ENCODE measurements around the gene CDC42BPB. TPM values are rescaled to one million over a fixed set of nuclear protein-coding genes. Genes with fewer than 3 reads are reported as not detected.

The CDC42BPB gene
- total and polyA plus RNA-seq, 12 donors = 41.1 to 108 (median 77.4) TPM

DNA sequence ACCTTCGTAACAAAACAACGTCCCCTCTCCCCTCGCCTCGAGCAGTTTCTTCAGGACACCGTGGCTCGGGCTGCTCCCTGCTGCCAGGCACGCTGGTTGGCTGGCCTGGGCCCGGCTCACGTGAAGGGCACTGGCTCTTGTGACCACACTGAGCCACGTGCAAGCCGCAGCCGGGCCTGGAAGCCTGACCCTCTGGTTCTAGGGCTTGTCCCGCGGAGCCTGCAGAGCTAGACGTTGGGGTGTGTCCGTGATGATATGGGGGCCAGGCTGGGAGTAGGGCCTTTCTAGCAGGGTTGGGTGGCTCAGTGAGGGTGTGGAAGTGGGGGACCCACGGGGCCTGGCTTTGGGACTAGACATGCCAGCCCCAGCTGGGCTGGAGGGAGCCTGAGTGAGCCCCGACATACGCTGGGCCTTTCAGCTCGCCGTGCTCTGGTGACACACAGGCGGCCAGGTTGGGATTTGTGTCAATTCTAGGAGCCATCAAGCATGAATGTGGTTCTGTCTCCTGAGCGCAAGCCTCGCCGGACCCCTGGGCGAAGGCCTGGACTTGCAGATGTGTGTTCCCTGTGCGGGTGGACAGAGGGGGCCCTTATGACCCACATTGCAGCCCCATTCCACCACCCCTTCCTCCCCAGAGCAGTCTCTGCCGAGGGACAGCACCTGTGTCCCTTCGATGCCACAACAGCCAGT, 148.4 kb downstream of the CDC42BPB start:
- intact Hi-C loops (cut with DNase I) = no loop called here
- H3K9me3 ChIP-seq (replicated peaks in 1 of 3) = no peaks in the 10 kb centered on the region
- no peak for DNase-seq
- no peak for TF ChIP-seq POLR2A (IDR thresholded peaks at IDR 0.05)
- H3K36me3 ChIP-seq (replicated peaks in 1 of 2) = no peaks in the 10 kb centered on the region
- no peaks in the 10 kb centered on the region for H3K27me3 ChIP-seq
- H3K4me3 ChIP-seq = no peak overlapping the region
- H3K4me1 ChIP-seq (replicated peaks in 1 of 2) = no peaks in the 10 kb centered on the region
- 93 to 98% (median 95%) methylated on average over 10 to 29 of the region's 29 CpGs for WGBS, 4 donors
- H3K27ac ChIP-seq = no peak overlapping the region

DNA sequence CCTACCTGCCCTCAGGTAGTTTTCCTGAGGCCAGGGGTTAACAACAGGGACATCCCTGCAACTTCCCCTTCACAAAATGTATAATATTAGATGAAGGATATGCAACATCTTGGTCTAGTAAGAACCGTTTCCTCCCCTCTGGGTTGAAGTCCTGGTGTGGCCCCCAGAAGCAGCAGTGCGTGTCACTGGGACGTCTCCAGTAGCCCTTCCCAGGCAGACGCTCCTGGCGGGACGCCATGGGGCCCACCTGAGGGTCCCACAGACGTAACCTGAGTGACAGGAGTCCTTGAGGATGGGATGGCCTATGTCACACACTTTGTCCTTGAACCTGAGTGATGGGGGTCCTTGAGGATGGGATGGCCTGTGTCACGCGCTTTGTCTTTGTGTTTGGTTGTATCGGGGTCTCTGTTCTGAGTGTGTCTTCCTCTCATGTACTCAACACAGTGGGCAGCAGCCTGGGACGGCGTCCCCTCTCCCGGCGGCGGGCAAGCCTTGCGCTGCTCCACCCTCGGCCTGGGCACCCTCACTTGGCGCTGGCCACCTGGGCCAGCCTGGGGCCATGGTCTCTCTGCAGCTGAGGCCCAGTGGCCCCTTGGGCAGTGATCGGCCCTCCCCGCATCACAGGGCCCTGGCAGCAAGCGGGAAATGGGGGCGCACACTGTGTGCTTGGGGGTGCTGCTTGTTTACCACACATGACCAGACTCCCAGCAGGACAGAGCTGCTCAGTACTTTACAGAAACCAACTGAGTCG, 149.2 kb downstream of the CDC42BPB start:
- intact Hi-C loops (cut with DNase I) = no loop called here
- no peak for DNase-seq
- Histone ChIP-seq H3K27me3 (no peaks in the 10 kb centered on the region), H3K9me3 (replicated peaks in 1 of 3) (no peaks in the 10 kb centered on the region), H3K36me3 (replicated peaks in 1 of 2) (peaks cover 0 to 6% of the 10 kb centered on the region in 2 donors), H3K4me1 (replicated peaks in 1 of 2) (no peaks in the 10 kb centered on the region), H3K27ac (no peak overlapping the region), H3K4me3 (no peak overlapping the region)
- TF ChIP-seq, protein P1, sequence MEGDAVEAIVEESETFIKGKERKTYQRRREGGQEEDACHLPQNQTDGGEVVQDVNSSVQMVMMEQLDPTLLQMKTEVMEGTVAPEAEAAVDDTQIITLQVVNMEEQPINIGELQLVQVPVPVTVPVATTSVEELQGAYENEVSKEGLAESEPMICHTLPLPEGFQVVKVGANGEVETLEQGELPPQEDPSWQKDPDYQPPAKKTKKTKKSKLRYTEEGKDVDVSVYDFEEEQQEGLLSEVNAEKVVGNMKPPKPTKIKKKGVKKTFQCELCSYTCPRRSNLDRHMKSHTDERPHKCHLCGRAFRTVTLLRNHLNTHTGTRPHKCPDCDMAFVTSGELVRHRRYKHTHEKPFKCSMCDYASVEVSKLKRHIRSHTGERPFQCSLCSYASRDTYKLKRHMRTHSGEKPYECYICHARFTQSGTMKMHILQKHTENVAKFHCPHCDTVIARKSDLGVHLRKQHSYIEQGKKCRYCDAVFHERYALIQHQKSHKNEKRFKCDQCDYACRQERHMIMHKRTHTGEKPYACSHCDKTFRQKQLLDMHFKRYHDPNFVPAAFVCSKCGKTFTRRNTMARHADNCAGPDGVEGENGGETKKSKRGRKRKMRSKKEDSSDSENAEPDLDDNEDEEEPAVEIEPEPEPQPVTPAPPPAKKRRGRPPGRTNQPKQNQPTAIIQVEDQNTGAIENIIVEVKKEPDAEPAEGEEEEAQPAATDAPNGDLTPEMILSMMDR (IDR thresholded peaks at IDR 0.05) = no peak
- TF ChIP-seq POLR2A (IDR thresholded peaks at IDR 0.05) = no peak
- 81 to 94% (median 91%) methylated on average over 6 to 23 of the region's 23 CpGs for WGBS, 4 donors

DNA sequence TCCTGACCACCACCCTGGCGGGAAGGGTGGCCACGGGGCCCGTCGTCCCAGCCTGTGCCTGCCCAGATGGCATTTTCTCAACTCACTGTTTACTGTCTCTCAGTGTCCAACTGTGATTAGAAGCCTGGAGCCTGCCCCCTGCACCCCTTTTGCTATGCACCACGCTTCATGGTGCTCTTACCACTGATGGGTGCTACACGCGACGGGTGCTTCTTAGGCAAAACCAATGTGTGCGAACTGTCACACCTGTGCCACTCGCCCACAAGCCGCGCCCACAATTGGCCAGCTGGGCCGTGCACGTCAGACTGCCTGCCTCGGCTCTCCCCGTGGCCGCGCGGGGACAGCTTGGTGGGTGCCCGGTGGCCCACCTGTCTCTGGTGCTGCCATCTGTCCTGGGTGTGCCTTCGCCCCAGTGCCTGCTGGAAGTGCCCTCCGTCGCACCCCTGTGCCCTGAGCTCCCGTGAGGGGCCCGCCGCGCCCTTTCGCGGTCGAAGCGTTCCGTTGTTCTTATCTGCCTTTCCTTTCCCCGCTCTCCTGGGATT, 150.0 kb downstream of the CDC42BPB start:
- H3K36me3 ChIP-seq (replicated peaks in 1 of 2) = peaks cover 0 to 6% of the 10 kb centered on the region in 2 donors
- H3K4me3 ChIP-seq = no peak overlapping the region
- H3K27ac ChIP-seq = no peak overlapping the region
- DNase-seq = no peak
- intact Hi-C loops (cut with DNase I) = no loop called here
- no peaks in the 10 kb centered on the region for H3K4me1 ChIP-seq (replicated peaks in 1 of 2)
- no peaks in the 10 kb centered on the region for H3K27me3 ChIP-seq
- no peaks in the 10 kb centered on the region for H3K9me3 ChIP-seq (replicated peaks in 1 of 3)
- 94 to 98% (median 97%) methylated on average over 25 to 33 of the region's 33 CpGs for WGBS, 4 donors
- TF ChIP-seq POLR2A (IDR thresholded peaks at IDR 0.05) = no peak
- TF ChIP-seq, protein P1 (IDR thresholded peaks at IDR 0.05) = no peak

DNA sequence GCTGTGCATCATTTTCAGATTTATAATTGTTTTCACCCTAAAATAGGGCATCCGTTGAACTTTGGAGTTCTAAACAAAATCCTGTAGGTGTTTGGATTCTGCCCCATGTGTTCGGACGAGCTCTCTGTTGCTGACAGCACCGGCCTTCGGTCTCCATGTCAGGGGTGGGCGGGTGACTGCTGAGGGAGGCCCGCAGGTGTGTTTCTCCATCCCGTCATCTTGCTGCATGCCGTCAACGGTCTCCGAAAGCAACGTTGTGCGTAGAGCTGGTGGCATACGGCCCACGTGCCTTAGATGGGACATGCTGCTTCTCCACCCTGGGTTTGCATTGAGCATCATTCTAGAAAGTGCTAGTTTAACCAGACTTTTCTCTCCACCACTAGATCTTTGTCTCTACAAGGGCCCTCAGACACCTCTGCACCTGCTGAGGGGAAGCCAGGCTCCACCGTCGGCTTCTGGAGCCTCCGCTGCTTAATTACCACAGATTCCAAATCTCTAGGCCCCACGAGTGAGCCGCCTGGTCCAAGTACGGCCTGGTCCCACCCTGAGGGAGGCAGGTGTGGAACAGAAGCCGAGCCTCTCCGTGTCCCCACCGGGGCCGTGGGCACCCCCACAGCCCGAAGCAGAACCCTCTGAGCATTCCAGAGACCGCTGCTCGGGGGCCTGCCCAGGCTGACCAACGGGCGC, 150.6 kb downstream of the CDC42BPB start:
- no peaks in the 10 kb centered on the region for H3K4me1 ChIP-seq (replicated peaks in 1 of 2)
- H3K27ac ChIP-seq = no peak overlapping the region
- H3K4me3 ChIP-seq = no peak overlapping the region
- no peak for TF ChIP-seq POLR2A (IDR thresholded peaks at IDR 0.05)
- TF ChIP-seq, protein P1 (IDR thresholded peaks at IDR 0.05) = no peak
- WGBS, 4 donors = 96 to 98% (median 97%) methylated on average over 7 to 30 of the region's 30 CpGs
- H3K36me3 ChIP-seq (replicated peaks in 1 of 2) = peaks cover 0 to 6% of the 10 kb centered on the region in 2 donors
- no peaks in the 10 kb centered on the region for H3K9me3 ChIP-seq (replicated peaks in 1 of 3)
- no peak for DNase-seq
- H3K27me3 ChIP-seq = no peaks in the 10 kb centered on the region
- intact Hi-C loops (cut with DNase I) = no loop called here
